ENCODE results near the gene ABHD2. TPM values are rescaled to one million over a fixed set of nuclear protein-coding genes. Genes with fewer than 3 reads are reported as not detected.

Gene ABHD2
- total RNA-seq, 1 donor: 115 TPM

DNA sequence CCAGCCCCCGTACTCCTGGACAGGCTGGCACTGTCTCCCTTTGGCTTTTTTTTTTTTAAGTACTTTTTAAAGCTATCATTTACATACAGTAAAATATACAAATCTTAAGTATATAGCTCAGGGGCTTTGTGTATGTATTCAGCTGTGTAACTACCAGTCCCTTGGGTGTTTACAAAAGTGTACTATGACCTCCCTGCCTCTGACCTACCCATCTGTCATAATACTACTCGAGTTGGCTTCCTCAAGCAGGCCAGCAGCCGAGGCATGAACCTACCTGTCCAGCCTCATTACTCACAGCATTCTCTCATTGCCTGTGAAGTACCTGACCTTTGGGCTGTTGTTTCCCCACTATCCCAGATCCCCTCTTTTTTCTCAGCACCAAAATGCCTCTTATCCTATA, 33.2 kb downstream of the ABHD2 start:
- Histone ChIP-seq H3K4me2 (ENCODE audit: insufficient read depth, low read length) (no peak overlapping the region), H4K20me1 (ENCODE audit: insufficient read depth, low read length) (no peaks in the 10 kb centered on the region), H3K27me3 (ENCODE audit: insufficient read depth, low read length) (no peaks in the 10 kb centered on the region), H3K79me2 (ENCODE audit: insufficient read depth, low read length) (peaks cover 49% of the 10 kb centered on the region), H3K4me1 (ENCODE audit: insufficient read depth, low read length) (peaks cover 59% of the 10 kb centered on the region), H3K4me3 (ENCODE audit: insufficient read depth, low read length) (no peak overlapping the region), H2AFZ (ENCODE audit: low read length) (no peak overlapping the region), H3K36me3 (ENCODE audit: insufficient read depth, low read length) (peaks cover 55% of the 10 kb centered on the region), H3K27ac (ENCODE audit: low read depth, low read length) (peak overlapping the region; percentile 94), H3K9me3 (ENCODE audit: low read depth, low read length) (no peaks in the 10 kb centered on the region)
- DNase-seq (ENCODE audit: insufficient read length, low spot score, missing footprints): no peak
- TF ChIP-seq, protein P1, sequence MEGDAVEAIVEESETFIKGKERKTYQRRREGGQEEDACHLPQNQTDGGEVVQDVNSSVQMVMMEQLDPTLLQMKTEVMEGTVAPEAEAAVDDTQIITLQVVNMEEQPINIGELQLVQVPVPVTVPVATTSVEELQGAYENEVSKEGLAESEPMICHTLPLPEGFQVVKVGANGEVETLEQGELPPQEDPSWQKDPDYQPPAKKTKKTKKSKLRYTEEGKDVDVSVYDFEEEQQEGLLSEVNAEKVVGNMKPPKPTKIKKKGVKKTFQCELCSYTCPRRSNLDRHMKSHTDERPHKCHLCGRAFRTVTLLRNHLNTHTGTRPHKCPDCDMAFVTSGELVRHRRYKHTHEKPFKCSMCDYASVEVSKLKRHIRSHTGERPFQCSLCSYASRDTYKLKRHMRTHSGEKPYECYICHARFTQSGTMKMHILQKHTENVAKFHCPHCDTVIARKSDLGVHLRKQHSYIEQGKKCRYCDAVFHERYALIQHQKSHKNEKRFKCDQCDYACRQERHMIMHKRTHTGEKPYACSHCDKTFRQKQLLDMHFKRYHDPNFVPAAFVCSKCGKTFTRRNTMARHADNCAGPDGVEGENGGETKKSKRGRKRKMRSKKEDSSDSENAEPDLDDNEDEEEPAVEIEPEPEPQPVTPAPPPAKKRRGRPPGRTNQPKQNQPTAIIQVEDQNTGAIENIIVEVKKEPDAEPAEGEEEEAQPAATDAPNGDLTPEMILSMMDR (IDR thresholded peaks at IDR 0.05; ENCODE audit: extremely low read depth, low read depth, low read length): no peak

DNA sequence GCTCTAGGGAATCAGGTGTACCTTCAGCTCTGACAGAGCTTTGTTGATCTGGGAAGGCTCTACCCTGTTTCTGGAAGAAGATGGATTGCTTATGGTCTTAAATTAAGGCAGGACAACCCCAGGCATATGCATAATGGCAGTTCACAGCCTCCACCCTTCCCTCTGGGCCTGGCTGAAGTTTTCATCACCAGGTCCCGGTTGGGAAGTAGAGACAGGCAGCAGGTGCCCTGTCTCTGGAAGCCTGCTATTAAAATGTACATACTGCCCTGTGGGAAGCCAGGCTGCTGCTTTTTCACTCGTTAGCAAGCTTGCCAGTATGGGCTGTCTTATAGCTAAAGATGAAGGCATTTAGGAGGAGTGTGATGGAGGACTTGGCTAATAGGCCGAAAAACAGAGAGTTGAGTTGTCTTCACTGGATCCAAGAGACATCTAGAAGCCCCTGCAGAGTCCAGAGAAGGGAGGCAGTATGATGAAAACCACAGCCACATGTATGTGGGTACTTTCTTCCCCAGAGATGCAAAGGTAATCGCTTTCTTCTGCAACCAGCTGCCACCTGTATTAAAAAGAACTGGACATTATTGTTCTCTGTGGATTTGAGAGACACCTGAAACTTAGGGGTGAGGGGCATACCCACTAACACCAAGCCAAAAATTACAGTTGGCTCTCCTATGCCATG, 34.4 kb downstream of the ABHD2 start:
- H2AFZ ChIP-seq (ENCODE audit: low read length): no peak overlapping the region
- H3K79me2 ChIP-seq (ENCODE audit: insufficient read depth, low read length): peaks cover 49% of the 10 kb centered on the region
- no peaks in the 10 kb centered on the region for H3K9me3 ChIP-seq (ENCODE audit: low read depth, low read length)
- peaks cover 48% of the 10 kb centered on the region for H3K36me3 ChIP-seq (ENCODE audit: insufficient read depth, low read length)
- peak overlapping the region; percentile 73 for H3K27ac ChIP-seq (ENCODE audit: low read depth, low read length)
- no peak overlapping the region for H3K4me3 ChIP-seq (ENCODE audit: insufficient read depth, low read length)
- H3K4me2 ChIP-seq (ENCODE audit: insufficient read depth, low read length): peak overlapping the region; percentile 27
- DNase-seq (ENCODE audit: insufficient read length, low spot score, missing footprints): no peak
- TF ChIP-seq, protein P1 (IDR thresholded peaks at IDR 0.05; ENCODE audit: extremely low read depth, low read depth, low read length): no peak
- H3K27me3 ChIP-seq (ENCODE audit: insufficient read depth, low read length): no peaks in the 10 kb centered on the region
- H3K4me1 ChIP-seq (ENCODE audit: insufficient read depth, low read length): peaks cover 46% of the 10 kb centered on the region
- no peaks in the 10 kb centered on the region for H4K20me1 ChIP-seq (ENCODE audit: insufficient read depth, low read length)

DNA sequence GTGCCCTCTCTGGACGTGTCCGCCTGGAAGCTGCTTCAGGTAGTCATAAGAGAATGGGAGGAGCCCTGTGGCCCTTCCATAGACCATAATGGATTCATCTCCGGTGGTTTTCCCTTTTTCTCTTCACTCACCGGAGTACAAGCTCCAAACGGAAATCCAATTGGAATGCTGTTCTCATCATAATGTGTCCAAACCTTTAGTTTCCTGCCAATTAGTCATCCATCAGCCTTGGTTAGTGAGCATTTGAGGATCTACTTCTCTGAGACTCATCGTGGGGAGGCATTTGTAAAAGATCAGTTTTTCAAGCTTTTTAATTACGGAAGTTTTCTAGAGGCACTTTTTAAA, 34.9 kb downstream of the ABHD2 start:
- no peaks in the 10 kb centered on the region for H3K27me3 ChIP-seq (ENCODE audit: insufficient read depth, low read length)
- H3K4me2 ChIP-seq (ENCODE audit: insufficient read depth, low read length): peak overlapping the region; percentile 27
- no peak overlapping the region for H3K4me3 ChIP-seq (ENCODE audit: insufficient read depth, low read length)
- peak overlapping the region; percentile 73 for H3K27ac ChIP-seq (ENCODE audit: low read depth, low read length)
- no peak overlapping the region for H2AFZ ChIP-seq (ENCODE audit: low read length)
- TF ChIP-seq, protein P1 (IDR thresholded peaks at IDR 0.05; ENCODE audit: extremely low read depth, low read depth, low read length): no peak
- H3K79me2 ChIP-seq (ENCODE audit: insufficient read depth, low read length): peaks cover 52% of the 10 kb centered on the region
- no peak for DNase-seq (ENCODE audit: insufficient read length, low spot score, missing footprints)
- no peaks in the 10 kb centered on the region for H4K20me1 ChIP-seq (ENCODE audit: insufficient read depth, low read length)
- H3K4me1 ChIP-seq (ENCODE audit: insufficient read depth, low read length): peaks cover 43% of the 10 kb centered on the region
- H3K36me3 ChIP-seq (ENCODE audit: insufficient read depth, low read length): peaks cover 48% of the 10 kb centered on the region
- no peaks in the 10 kb centered on the region for H3K9me3 ChIP-seq (ENCODE audit: low read depth, low read length)

DNA sequence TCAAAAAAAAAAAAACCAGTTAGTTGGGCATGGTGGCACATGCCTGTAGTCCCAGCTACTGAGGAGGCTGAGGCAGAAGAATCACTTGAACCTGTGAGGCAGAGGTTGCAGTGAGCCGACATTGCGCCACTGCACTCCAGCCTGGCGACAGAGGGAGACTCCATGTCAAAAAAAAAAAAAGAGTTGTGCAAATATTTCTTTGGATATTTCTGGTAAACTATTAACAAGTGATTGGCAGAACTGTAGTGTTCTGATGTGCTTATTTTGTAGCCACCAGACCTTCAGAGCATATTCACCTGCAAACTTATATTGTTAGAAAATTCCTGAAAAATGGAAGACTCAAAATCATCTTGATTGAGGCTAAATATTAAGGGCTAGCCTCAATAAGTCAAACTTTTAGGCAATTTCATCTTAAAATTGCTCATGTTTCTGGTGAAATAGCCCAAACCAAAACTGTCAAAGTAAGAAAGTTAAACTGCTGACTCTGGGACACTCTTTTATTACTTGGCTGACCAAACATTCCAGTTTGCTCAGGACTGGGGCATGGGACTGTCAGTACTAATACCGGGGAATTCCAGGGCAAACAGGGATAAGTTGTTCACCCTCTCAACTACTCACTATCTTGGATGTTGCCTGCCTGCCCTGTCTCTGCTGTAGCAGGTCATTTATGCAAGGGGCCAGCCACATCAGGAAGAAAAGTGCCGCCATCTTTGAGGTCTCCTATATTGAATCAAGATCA, 37.0 kb downstream of the ABHD2 start:
- no peak for DNase-seq (ENCODE audit: insufficient read length, low spot score, missing footprints)
- H3K4me3 ChIP-seq (ENCODE audit: insufficient read depth, low read length): no peak overlapping the region
- no peak overlapping the region for H3K27ac ChIP-seq (ENCODE audit: low read depth, low read length)
- peaks cover 32% of the 10 kb centered on the region for H3K4me1 ChIP-seq (ENCODE audit: insufficient read depth, low read length)
- no peaks in the 10 kb centered on the region for H4K20me1 ChIP-seq (ENCODE audit: insufficient read depth, low read length)
- H3K27me3 ChIP-seq (ENCODE audit: insufficient read depth, low read length): no peaks in the 10 kb centered on the region
- no peaks in the 10 kb centered on the region for H3K9me3 ChIP-seq (ENCODE audit: low read depth, low read length)
- TF ChIP-seq, protein P1 (IDR thresholded peaks at IDR 0.05; ENCODE audit: extremely low read depth, low read depth, low read length): no peak
- H3K36me3 ChIP-seq (ENCODE audit: insufficient read depth, low read length): peaks cover 42% of the 10 kb centered on the region
- H2AFZ ChIP-seq (ENCODE audit: low read length): no peak overlapping the region
- H3K79me2 ChIP-seq (ENCODE audit: insufficient read depth, low read length): peaks cover 55% of the 10 kb centered on the region
- no peak overlapping the region for H3K4me2 ChIP-seq (ENCODE audit: insufficient read depth, low read length)
